HG02870 (cell line): ENCODE data around the gene CAMSAP2.
A peak's percentile ranks its signal among the peaks of the same experiment; 100 is the strongest.
"Not testable (repeated sequence)": the region's sequence is repeated elsewhere in the genome, so short reads cannot be mapped to it uniquely, and the experiment has no call there.

ENCODE experiments used
- ATAC-seq: cut with Tn5 transposase; IDR thresholded peaks from one replicate; pipeline ENCODE4 v1.9.1; 2021; ENCODE audit warnings: mild to moderate bottlenecking, moderate library complexity; ENCODE audit not compliant: unreplicated experiment

CAMSAP2 gene

DNA sequence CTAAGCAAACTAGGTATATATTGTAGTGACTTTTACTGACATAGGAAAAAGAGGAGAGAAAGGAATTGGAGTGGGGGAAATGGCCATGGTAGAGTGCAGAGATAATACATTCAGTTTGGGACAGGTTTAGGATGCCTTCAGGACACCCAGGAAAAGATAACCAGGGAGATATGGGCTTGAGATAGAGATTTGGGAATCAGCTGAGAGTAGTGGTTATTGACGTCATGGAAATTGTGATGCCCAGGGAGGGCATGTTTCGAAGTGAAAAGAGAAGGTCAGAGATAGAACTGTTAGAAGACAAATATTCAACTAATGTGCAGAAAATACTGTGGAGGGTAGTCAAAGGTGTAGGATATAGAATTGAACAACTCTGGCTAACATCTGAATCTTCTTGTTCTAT, 40.6 kb downstream of the CAMSAP2 start:
- no peak for ATAC-seq

DNA sequence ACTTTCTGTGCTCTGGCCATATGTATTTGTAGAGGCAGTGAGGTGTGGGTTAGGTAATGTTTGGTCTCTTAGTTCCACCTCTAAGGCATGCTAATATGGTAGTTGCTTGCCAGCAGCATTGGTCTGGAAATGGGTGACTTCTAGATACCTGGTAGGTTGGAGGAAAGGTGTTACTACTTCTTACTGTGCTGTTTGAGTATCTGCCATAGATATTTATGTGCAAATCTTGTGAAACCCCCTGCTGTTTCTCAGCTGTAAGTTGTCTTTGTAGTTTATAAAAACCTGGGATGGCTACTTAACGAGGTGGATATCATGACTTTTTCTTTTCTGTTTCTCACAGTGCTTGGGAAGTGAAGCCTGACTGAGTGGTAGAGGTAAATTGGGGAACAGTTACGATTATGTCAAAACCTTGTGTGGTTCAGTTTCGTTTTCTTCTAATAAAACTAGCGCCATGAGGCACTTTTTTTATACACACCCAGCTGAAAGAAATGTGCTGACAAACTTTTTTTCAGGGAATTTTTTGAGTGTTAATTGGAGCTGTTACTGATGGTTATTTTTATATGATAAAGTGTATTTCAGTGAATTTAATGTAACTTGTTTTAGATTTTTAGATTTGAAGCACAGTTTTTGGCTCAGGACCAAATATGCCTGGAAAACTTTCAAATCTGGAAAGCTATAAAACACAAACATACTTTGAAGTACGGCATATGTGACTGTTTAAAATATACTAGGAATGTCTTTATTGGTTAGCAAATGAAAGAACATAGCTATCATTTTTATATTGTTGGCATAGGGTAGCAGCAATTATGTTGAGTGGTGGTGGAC, 42.1 kb downstream of the CAMSAP2 start:
- peak; percentile 45 for ATAC-seq

DNA sequence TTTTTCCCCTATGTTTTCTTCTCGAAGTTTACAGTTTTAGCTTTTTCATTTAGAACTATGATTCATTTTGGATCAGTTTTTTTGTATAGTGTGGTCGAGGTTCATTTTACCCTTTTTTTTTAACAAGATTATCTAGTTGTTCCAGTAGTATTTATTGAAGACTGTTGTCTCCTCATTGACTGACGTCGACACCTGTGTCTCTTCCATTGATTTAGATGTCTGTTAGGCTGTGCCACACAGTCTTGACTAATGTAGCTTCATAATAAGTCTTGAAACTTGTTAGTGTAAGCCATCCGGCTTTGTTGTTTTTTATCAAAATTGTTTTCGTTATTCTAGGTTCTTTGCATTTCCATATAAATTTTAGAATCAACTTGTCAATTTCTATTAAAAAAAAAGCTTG, 45.2 kb downstream of the CAMSAP2 start:
- no peak for ATAC-seq

DNA sequence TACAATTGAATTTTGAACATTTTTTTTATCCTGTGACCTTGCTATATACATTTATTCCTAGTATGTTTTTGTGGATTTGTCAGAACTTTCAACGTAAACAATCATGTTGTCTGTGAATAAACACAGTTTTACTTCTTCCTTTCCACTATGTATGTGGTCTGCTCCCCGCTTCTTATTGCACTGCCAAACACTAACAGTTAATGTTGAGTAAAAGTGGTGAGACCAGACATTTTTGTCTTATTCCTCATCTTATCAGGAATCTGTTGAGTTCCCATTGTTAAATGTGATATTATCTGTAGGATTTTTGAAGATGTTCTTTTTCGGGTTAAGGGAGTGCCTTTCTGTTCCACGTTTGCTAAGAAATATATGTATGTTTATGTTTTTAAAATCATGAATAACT, 45.9 kb downstream of the CAMSAP2 start:
- ATAC-seq: no peak

DNA sequence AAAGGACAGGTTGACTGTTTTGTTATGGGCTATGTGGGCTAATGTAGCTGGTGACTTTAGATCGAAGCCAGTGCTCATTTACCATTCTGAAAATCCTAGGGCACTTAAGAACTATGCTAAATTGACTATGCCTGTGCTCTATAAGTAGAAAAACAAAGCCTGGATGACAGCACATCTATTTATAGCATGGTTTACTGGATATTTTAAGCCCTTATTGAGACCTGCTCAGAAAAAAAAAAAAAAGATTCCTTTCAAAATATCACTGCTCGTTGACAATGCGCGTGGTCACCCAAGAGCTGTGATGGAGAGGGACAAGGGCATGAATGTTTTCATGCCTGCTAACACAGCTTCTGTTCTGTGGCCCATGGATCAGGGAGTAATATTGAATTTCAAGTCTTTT, 48.1 kb downstream of the CAMSAP2 start:
- ATAC-seq: no peak

DNA sequence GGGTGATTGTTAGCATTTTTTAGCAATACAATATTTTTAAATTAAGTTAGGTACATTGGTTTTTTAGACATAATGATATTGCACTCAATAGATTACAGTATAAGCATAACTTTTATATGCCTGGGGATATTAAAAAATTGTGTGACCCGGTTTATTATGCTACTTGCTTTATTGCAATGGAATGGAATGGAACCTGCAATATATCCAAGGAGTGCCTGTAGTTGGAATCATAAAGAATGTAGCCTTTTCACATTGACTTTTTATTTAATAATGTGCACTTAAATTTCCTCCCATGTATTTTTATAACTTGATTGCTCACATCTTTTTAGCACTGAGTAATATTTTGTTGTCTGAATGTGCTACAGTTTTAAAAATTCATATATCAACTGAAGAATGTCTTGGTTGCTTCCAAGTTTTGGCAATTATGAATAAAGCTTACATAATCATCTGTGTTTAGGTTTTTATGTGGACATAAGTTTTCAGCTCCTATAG, 49.2 kb downstream of the CAMSAP2 start:
- ATAC-seq: no peak

DNA sequence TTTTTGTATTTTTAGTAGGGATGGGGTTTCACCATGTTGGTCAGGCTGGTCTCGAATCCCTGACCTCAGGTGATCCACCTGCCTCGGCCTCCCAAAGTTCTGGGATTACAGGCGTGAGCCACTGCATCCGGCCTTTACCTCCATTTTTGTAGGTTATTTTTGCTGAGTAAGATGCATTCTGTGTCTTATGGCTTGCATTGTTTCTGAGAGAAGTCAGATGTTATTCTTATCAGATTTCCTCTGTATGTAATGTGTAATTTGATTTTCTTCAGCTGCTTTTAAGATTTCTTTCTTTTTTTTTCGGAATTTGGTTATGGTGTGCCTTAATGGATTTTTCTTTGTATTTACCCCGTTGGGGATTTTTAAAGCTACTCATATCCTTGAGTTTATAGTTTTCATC, 52.3 kb downstream of the CAMSAP2 start:
- not testable (repeated sequence) for ATAC-seq

DNA sequence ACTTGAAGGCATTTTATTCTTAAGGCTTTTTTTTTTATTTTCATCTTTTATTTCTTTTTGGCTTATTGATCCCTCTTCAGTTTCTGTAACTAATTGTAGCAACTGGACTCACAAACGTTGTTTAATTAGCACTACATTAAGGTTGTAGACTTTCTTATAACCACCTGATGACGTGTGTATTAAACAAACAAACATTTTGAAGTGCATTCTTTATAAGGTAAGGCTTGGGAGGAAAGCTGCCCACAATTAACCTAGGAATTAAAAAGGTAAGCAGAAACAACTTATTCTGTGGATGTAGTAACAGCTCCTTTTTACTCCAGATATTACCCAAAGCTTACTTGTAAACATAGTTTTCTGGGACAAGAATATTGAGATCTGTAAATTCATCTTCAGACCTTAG, 55.0 kb downstream of the CAMSAP2 start:
- no peak for ATAC-seq

DNA sequence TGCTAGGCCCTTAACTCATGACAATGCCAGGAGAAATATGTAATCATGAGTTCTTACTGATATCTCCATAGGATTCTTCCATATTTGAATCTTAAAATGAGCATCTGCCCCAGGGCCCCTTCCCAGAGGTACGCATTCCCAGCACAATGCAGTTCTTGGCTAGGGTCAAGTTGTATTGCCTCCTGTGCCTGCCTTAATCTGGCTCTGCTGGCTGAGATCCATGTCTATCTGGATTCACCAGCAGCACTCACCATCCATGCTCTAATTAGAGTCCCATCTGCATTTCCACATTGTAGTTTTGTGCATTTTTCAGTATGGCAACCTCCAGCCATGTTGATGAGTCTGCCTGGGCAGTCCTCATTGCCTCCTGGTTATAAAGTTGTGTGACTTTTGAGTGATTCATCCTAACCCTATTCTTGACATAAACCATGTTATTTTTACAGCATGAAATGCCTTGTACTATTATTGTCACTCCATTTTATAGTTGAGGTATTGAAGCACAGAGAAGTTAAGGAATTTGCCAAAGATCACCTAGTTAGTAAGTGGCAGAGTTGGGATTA, 55.9 kb downstream of the CAMSAP2 start:
- ATAC-seq: no peak

DNA sequence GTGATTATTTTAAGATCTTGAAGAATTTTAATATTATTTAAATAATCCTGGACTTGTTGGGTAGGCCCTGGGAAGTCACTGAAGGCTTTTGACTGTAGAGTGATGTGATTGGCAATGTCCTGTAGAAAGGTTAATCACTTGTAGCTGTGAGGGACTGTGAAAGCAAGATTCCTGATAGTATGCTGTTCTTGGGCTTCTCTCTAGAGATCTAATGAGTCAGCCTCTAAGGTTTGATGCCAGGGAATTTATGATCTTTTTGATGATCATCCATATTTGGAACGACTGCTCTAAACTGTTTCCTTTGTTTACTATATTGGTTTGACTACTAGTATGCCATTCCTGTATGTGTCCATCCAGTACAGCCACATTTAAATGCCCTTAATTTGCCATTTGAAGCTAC, 56.5 kb downstream of the CAMSAP2 start:
- ATAC-seq: no peak

DNA sequence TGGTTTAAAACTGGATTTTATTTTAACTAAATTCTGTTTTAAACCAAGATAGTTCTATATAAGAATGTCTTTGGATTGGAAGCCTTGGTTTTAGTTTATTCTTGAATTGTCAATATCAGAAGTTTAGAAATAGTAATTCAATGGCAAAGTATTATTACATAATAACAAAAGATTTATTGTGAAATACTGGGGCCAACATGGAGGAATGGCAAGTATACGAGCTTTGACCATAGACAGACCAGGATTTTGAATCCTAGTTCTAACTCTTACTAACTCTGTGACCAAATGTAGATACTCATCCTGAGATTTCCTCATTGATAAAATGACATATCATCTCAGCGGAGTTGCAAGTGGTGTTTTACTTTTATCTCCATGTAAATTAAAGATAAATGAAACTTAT, 63.3 kb downstream of the CAMSAP2 start:
- no peak for ATAC-seq

DNA sequence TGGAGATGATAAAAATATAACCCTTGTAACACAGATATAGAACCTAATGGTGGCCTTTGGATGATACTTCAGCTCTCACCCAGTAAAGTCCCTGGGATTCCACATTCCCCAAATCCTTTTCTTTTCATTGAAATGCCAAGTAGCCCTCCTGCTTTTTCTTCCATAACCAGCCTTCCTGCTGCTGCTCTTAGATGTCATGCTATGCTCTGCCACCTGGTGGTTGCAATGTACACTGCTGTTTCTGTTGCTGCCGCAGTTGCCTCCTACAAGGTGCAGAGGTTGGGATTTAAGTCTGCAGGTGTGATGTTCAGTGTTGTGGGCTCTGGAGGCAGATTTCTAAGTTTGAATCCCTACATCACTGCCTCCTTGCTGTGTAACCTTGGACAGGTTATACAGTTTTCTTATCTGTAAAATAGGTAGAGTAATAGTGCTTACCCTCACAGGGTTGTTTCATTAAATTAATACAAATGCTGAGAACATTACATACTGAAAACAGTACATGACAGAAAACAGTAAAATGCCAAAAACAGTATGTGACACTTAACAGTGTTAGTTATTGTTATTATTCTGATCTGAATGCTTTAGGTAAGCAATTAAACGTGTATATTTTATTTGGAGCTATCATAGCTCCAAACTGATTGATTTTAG, 64.3 kb downstream of the CAMSAP2 start:
- ATAC-seq: peak; percentile 76

DNA sequence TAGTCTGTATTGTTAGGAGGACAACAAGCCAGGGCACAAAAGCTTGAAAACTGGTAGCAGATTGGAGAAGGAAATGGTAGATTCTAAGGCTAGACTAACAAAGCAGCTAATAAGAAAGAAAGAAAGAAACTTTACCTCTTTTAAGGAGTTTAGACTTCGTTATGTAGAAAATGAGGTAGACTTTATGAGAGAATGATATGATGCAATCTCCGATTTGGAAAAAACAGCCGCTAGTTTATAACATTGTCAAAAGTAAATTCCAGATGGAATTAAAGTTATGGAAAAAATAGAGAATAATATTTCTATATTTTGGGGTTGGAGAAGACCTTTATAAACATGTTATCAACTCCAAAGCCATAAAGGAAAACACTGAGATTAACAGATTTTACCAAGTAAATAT, 67.0 kb downstream of the CAMSAP2 start:
- no peak for ATAC-seq

DNA sequence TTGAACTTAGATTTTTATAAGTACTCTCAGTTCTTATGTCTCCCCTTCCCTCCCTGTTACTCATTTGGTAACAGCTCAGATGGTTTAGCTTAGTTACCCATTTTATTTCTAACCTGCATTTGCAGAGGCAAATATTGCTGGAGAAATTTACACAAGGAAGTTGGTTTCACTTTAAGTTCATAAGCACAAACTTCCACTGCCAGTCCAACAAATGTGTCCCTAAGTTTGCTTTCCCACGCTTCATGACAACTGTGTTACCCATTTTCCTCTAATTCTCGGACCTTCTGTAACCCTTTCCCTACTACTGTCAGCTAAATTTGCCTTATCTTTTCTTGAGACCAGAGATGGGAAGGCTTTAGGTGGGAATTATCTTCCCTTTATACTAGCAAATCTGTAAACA, 70.2 kb downstream of the CAMSAP2 start:
- no peak for ATAC-seq

DNA sequence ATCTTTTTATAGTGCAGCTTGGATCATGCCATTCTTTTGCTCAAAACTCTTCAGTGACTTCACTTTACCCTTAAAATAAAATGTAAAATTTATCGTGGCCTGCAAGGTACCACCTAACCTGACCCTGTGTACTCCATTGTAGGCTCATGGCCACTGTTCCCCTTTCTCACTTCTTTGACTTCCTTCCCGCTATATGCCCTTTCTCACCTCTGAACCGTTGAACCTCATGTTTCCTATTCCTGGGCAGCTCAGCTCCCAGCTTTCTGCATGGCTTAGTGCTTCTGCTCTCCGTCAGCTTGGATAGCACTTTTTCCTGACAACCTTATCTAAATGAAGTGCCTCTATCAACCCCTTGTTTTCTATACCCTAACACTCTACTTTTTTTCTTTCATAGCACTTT, 73.0 kb downstream of the CAMSAP2 start:
- no peak for ATAC-seq

DNA sequence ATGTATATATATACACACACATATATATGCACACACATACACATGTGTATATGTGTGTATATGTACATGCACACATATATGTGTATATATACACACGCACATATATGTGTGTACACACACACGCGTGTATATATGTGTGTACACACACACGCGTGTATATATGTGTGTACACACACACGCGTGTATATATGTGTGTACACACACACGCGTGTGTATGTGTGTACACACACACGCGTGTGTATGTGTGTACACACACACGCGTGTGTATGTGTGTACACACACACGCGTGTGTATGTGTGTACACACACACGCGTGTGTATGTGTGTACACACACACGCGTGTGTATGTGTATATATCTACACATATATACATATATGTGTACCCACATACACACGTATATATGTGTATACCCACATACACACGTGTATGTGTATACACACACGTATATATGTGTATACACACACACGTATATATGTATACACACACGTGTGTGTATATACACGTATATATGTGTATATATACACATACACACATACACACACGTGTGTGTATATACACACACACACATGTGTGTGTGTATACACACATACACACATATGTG, 78.0 kb downstream of the CAMSAP2 start:
- ATAC-seq: not testable (repeated sequence)

DNA sequence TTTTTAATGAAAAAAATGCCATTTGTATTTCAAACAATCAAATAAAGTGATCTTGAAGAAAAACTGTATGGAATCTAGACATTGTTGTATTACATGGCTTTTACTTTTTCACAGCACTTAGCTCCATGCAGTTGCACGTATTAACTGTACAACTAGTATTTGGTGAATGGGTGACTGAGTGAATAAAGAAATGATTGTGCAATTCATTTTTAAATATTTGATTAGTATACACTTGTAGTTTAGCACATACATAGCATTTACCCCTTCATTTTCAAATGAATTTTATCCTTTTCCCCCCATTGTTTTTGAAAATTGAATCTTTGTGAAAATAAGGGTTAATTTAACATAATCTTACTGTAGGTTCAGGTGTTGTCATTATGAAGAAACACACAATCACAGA, 79.6 kb downstream of the CAMSAP2 start:
- no peak for ATAC-seq

DNA sequence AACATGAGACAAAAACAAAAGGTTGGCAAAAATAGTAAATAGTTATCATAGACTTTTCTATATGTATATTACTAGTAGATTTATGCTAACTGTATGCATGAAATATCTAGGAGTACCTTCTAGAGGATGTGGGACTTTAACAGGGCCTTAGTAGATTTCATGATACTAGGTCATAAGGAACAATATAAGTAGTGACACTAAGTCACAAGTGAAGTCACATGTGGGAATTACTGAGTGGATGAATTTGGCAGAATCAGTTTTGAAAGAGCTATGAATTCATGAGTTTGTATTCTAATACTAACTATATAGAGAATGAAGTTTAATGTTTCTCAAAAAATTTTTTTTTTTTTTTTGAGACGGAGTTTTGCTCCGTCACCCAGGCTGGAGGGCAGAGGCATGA, 81.0 kb downstream of the CAMSAP2 start:
- ATAC-seq: no peak

DNA sequence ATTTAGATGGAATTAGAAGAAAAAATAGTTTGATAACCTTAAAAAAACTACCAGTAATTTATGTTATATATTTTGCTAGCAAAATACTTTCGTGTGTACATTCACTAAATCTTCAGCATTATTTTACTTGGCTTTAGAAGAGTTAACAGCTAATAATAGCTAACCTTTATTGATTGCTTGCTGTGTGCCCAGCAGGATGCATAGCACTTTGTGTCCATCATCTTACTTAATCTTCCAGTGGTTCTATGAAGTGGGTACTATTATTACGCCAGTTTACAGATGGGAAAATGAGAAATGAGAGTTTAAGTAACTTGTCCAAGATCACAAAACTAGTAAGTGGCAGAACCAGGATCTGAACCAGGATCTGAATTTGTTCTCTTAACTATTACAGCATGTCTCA, 92.4 kb downstream of the CAMSAP2 start:
- no peak for ATAC-seq

DNA sequence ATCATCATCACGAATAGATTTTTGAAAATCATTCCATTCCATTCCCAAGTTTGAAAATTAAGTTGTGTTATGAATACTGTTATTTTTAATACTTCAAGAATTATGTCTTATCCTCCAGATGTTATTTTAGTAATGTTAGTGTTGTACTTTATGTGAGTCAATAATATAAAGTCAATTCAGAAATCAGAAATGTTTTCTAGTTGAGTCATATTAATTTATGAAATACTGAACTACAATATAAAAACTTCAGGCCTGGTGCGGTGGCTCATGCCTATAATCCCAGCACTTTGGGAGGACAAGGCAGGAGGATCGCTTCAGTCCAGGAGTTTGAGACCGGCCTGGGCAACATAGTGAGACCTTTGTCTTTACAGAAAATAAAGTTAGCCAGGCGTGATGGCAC, 95.7 kb downstream of the CAMSAP2 start:
- ATAC-seq: no peak

DNA sequence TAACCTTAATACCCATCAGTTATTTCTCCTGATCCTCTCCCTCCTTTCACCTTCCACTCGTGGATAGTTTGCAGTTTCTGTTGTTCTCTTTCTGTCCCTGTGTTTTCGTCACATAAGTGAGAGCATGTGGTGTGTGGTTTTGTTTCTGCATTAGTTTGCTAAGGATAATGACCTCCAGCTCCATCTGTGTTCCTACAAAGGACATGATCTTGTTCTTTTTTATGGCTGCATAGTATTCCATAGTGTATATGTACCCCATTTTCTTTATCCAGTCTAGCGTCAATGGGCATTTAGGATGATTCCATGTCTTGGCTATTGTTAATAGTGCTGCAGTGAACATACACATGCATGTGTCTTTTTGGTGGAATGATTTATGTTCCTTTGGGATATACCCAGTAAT, 97.5 kb downstream of the CAMSAP2 start:
- ATAC-seq: no peak
